OCI-LY3 (cell line): ENCODE measurements around the gene MAZ.
"Not testable (repeated sequence)": the region's sequence is repeated elsewhere in the genome, so short reads cannot be mapped to it uniquely, and the experiment has no call there.

ENCODE experiments used
- H2AFZ ChIP-seq: fragments of 200-600, 300-600 bp; shearing (Covaris generic); 2 replicates; pipeline ENCODE4 v1.6.0; 2014; ENCODE audit warnings: antibody characterized with exemption, low read depth, low read length
- H3K27ac ChIP-seq: fragments of 200-600, 300-600 bp; sonication (generic); 2 replicates; pipeline ENCODE4 v1.5.1; 2014; ENCODE audit warnings: mild to moderate bottlenecking, low read length, moderate library complexity, mixed read lengths
- H3K27me3 ChIP-seq: fragments of 200-600, 300-600 bp; sonication (generic); 2 replicates; pipeline ENCODE4 v1.6.1; 2014; ENCODE audit warnings: low read depth, low read length, mixed read lengths
- H3K36me3 ChIP-seq: fragments of 200-600, 300-600 bp; sonication (generic); replicated peaks from 2 replicates; pipeline ENCODE3; 2014; ENCODE audit warnings: low read depth, low read length, mixed read lengths
- H3K4me1 ChIP-seq: fragments of 300-600, 200-600 bp; sonication (generic); 2 replicates; pipeline ENCODE4 v1.6.1; 2014; ENCODE audit warnings: low read length, mixed read lengths
- H3K4me2 ChIP-seq: fragments of 200-600, 300-600 bp; sonication (generic); 2 replicates; pipeline ENCODE4 v1.6.1; 2014; ENCODE audit warnings: low read length, mixed read lengths
- H3K4me3 ChIP-seq: fragments of 300-600, 200-600 bp; sonication (generic); 2 replicates; pipeline ENCODE4 v1.5.1; 2014; ENCODE audit warnings: antibody characterized with exemption, mild to moderate bottlenecking, low read length, moderate library complexity
- H3K79me2 ChIP-seq: fragments of 300-600, 200-600 bp; shearing (Covaris generic); 2 replicates; pipeline ENCODE4 v1.6.1; 2014; ENCODE audit warnings: mild to moderate bottlenecking, low read length, mixed read lengths
- H3K9ac ChIP-seq: fragments of 300-600, 200-600 bp; shearing (Covaris generic); 2 replicates; pipeline ENCODE4 v1.6.0; 2014; ENCODE audit warnings: mild to moderate bottlenecking, low read length, moderate library complexity
- H3K9me3 ChIP-seq: fragments of 200-600, 300-600 bp; shearing (Covaris generic); 2 replicates; pipeline ENCODE4 v1.6.1; 2014; ENCODE audit warnings: low read length, mixed read lengths; ENCODE audit not compliant: insufficient read depth
- H4K20me1 ChIP-seq: fragments of 200-600, 300-600 bp; sonication (generic); 2 replicates; pipeline ENCODE4 v1.6.1; 2016; ENCODE audit warnings: low read length, mixed read lengths; ENCODE audit not compliant: insufficient read depth
- EZH2phosphoT487 ChIP-seq: fragments of 200-600 bp; shearing (Covaris generic); IDR thresholded peaks from 2 replicates; pipeline ENCODE4 v1.6.1; 2018; ENCODE audit warnings: antibody characterized with exemption, mixed run types, low read depth
- TF ChIP-seq, protein P1 (sequence below): fragments of 200-600, 300-600 bp; sonication (generic); IDR thresholded peaks from 2 replicates; pipeline ENCODE4 v1.5.1; 2014; ENCODE audit warnings: antibody characterized with exemption, low read length, low read depth

MAZ gene

DNA sequence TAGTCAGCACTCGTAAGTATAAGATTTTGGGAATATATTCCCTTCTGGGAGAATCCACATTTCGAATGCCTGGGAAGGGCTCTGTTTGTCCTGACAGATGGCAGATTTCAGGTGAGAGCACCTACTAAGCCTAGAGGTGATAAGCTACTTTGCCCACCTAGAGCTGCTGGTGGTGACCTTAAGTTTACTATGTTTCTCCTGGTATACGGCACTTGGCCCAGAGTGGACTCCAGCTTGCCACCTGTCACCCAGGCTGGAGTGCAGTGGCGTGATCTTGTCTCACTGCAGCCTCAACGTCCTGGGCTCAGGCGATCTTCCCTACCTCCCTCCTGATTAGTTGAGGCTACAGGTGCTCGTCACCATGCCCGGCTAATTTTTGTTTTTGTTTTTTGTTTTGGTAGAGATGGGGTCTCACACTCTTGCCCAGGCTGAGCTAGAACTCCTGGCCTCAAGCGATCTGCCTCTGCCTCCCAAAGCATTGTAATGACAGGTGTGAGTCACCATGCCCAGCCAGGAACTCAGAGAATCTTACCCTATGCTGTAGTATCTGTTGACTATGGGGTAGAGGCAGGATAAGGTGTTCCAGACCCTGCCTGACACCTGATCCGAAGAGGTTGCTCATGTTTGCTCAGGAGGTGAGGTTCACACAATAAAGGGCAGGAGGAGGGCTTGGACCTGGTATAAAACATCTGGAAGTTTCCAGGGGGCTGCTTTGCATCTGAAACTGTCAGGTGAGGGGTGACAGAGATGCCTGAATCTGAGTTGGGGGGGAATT, 28.6 kb upstream of the MAZ start, which contains the start of gene ZG16:
Gene ZG16 (plus strand): TSS at position 681 of the 775 bp plus-strand sequence. CDS start 1,011 bp downstream, outside the sequence.
- Histone ChIP-seq H3K27me3 (peaks cover 19% of the 10 kb centered on the region), H3K4me1 (no peaks in the 10 kb centered on the region), H2AFZ (no peak within 1 kb of the TSS), H3K9me3 (no peaks in the 10 kb centered on the region), H3K79me2 (no peaks in the 10 kb centered on the region), H3K4me3 (no peak within 1 kb of the TSS), H3K4me2 (no peak within 1 kb of the TSS), H3K27ac (no peak within 1 kb of the TSS), H3K36me3 (no peaks in the 10 kb centered on the region), H4K20me1 (no peaks in the 10 kb centered on the region), H3K9ac (no peak within 1 kb of the TSS)
- TF ChIP-seq EZH2phosphoT487 = no peak
- TF ChIP-seq, protein P1, sequence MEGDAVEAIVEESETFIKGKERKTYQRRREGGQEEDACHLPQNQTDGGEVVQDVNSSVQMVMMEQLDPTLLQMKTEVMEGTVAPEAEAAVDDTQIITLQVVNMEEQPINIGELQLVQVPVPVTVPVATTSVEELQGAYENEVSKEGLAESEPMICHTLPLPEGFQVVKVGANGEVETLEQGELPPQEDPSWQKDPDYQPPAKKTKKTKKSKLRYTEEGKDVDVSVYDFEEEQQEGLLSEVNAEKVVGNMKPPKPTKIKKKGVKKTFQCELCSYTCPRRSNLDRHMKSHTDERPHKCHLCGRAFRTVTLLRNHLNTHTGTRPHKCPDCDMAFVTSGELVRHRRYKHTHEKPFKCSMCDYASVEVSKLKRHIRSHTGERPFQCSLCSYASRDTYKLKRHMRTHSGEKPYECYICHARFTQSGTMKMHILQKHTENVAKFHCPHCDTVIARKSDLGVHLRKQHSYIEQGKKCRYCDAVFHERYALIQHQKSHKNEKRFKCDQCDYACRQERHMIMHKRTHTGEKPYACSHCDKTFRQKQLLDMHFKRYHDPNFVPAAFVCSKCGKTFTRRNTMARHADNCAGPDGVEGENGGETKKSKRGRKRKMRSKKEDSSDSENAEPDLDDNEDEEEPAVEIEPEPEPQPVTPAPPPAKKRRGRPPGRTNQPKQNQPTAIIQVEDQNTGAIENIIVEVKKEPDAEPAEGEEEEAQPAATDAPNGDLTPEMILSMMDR = no peak

DNA sequence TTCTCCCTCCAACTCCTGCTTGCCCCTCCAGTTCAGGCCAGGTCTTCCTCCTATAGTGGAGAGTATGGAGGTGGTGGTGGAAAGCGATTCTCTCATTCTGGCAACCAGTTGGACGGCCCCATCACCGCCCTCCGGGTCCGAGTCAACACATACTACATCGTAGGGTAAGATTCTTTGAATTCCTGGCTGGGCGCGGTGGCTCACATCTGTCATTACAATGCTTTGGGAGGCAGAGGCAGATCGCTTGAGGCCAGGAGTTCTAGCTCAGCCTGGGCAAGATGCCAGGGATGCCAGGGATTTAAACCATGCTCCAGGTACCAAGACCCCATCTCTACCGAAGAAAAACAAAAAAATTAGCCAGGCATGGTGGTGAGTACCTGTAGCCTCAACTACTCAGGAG, 26.9 kb upstream of the MAZ start:
- TF ChIP-seq EZH2phosphoT487 = no peak
- TF ChIP-seq, protein P1 = no peak
- Histone ChIP-seq H3K4me1 (no peaks in the 10 kb centered on the region), H3K4me2 (no peak overlapping the region), H3K9me3 (no peaks in the 10 kb centered on the region), H3K36me3 (no peaks in the 10 kb centered on the region), H2AFZ (no peak overlapping the region), H4K20me1 (no peaks in the 10 kb centered on the region), H3K79me2 (no peaks in the 10 kb centered on the region), H3K4me3 (no peak overlapping the region), H3K27me3 (peaks cover 19% of the 10 kb centered on the region), H3K27ac (no peak overlapping the region), H3K9ac (no peak overlapping the region)

DNA sequence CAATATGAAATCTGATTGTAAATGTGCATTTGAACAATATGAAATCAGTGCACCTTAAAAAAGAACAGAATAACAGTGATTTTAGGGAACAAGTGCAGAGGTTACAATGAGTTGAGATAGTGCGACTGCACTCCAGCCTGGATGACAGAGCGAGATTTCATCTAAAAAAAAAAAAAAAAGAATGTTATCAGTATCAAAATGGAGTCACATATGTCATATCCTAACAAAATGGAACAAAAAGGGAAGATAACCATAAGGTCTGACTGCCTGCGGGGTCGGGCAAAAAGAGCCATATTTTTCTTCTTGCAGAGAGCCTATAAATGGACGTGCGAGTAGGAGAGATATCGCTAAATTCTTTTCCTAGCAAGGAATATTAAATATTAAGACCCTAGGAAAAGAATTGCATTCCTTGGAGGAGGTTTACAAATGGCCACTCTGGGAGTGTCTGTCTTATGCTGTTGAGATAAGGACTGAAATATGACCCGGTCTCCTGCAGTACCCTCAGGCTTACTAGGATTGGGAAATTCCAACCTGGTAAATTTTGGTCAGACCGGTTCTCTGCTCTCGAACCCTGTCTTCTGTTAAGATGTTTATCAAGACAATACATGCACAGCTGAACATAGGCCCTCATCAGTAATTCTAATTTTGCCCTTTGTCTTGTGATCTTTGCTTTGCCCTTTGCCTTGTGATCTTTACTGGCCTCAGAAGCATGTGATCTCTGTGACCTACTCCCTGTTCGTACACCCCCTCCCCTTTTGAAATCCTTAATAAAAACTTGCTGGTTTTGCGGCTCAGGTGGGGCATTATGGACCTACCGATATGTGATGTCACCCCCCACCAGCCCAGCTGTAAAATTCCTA, 23.0 kb upstream of the MAZ start:
- not testable (repeated sequence) for H3K4me3 ChIP-seq, H4K20me1 ChIP-seq, H3K9me3 ChIP-seq, H3K36me3 ChIP-seq, H3K4me2 ChIP-seq, H3K27ac ChIP-seq, H2AFZ ChIP-seq, H3K79me2 ChIP-seq, H3K9ac ChIP-seq, H3K4me1 ChIP-seq
- H3K27me3 ChIP-seq = peaks cover 15% of the 10 kb centered on the region

DNA sequence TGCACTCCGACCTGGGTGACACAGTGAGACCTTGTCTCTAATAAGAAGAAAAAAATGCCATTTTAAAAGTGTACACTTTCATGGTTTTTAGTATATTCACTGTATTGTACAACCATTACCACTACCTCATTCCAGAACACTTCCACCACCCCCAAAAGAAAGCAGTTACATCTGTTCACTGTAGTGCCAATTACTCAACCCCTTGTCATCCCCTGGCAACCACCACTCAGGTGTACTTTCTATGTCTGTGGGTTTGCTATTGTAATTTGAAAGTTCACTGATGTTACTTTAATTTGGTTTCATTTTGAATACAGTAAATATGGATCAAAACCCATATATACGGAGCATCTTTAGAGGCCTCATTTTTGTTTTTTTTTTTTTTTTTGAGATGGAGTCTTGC, 22.2 kb upstream of the MAZ start:
- Histone ChIP-seq H3K27ac (no peak overlapping the region), H3K4me3 (no peak overlapping the region), H3K4me2 (no peak overlapping the region)

More for the DNA sequence above, 22.2 kb upstream of the MAZ start:
- no peak for TF ChIP-seq EZH2phosphoT487
- TF ChIP-seq, protein P1 = no peak
- H3K79me2 ChIP-seq = no peaks in the 10 kb centered on the region
- H3K4me1 ChIP-seq = no peaks in the 10 kb centered on the region
- H3K9me3 ChIP-seq = no peaks in the 10 kb centered on the region
- no peak overlapping the region for H2AFZ ChIP-seq
- H3K36me3 ChIP-seq = no peaks in the 10 kb centered on the region
- H3K27me3 ChIP-seq = peaks cover 6% of the 10 kb centered on the region; the same call in 1 of the 2 replicates
- no peak overlapping the region for H3K9ac ChIP-seq
- H4K20me1 ChIP-seq = no peaks in the 10 kb centered on the region
